ENCODE measurements around the gene MKNK1. TPM values are rescaled to one million over a fixed set of nuclear protein-coding genes. Genes with fewer than 3 reads are reported as not detected.

Gene MKNK1
- total and polyA plus RNA-seq, 2 of the 8 experiments (the other 6 are each of a cell fraction or from before 2014, with no cell fraction given), result 13.9 to 21.5 TPM

DNA sequence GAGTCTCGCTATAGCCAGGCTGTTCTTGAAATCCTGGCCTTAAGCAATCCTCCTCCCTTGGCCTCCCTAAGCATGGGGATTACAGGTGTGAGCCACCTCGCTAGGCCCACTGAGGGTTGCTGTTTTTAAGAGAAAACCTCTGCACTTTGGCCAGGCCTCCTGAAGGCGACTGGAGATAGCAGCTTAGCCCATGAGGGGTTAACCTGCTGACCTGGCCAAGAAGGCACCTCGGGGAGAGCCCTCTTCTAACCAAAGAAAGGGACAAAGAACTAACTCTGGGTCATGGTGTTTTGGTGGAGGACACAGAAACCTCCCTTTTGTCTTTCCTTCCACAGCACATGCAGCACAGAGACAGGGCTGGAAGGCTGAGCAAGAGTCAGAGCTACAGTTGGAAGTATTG is 35.0 kb downstream of the MKNK1 start:
- no peaks in the 10 kb centered on the region for H3K79me2 ChIP-seq (ENCODE audit: control insufficient read depth in 1 of 2, insufficient read depth in 2 of 2, low read length in 2 of 2)
- peaks cover 0 to 3% (median 1%) of the 10 kb centered on the region in 4 experiments; a peak in 4 of 7 replicates for H3K4me1 ChIP-seq (replicated peaks in 1 of 4; ENCODE audit: control insufficient read depth in 3 of 4, insufficient read depth in 4 of 4, low read length in 3 of 4)
- H3K14ac ChIP-seq (ENCODE audit: insufficient read length), result no peak overlapping the region
- H3K4ac ChIP-seq (replicated peaks; ENCODE audit: insufficient read length, low read depth, low read length), result no peak overlapping the region
- 0 out of 2 replicates have a peak overlapping the region, but pooled peaks have one; percentile 3 for H3K27ac ChIP-seq (ENCODE audit: low read depth, low read length)
- H3K4me3 ChIP-seq (ENCODE audit: extremely low read depth in 1 of 4, insufficient read depth in 2 of 4, low read depth in 3 of 4, low read length in 4 of 4), result no peak overlapping the region
- H3K36me3 ChIP-seq (ENCODE audit: control insufficient read depth in 2 of 4, insufficient read depth in 4 of 4, low read length in 3 of 4), result no peaks in the 10 kb centered on the region; a peak in 1 of 8 replicates
- no peak overlapping the region for H2BK20ac ChIP-seq (ENCODE audit: low read length)
- H4K91ac ChIP-seq (replicated peaks; ENCODE audit: insufficient read length, low read length), result no peak overlapping the region
- no peaks in the 10 kb centered on the region for H3K23me2 ChIP-seq (ENCODE audit: low read depth, low read length)
- no peak overlapping the region for H2BK120ac ChIP-seq (replicated peaks; ENCODE audit: low read depth, low read length)
- no peak overlapping the region for H2BK15ac ChIP-seq (ENCODE audit: low read length)
- no peaks in the 10 kb centered on the region for H4K20me1 ChIP-seq (replicated peaks in 1 of 2; ENCODE audit: control insufficient read depth in 1 of 2, insufficient read depth in 2 of 2, low read length in 2 of 2)
- no peak overlapping the region for H3K18ac ChIP-seq (ENCODE audit: extremely low read depth, low read length)
- CTCF ChIA-PET (ENCODE audit: partially characterized antibody), result interaction anchor here (0.6 to 3.1 kb wide), 11 partner anchors 9 to 152 kb away, joined by 3 to 17 read pairs (median 4); partner anchors contain the start of gene MKNK1
- no peaks in the 10 kb centered on the region for H3K27me3 ChIP-seq (replicated peaks in 1 of 4; ENCODE audit: control insufficient read depth in 3 of 4, extremely low read depth in 1 of 4, insufficient read depth in 3 of 4, low read length in 3 of 4)
- no peak overlapping the region for H2AFZ ChIP-seq (ENCODE audit: low read length)
- no peak overlapping the region for H2BK5ac ChIP-seq (ENCODE audit: low read depth, low read length)
- no peak overlapping the region for H4K5ac ChIP-seq (ENCODE audit: insufficient read length, low read depth, low read length)
- no peak overlapping the region for H3K23ac ChIP-seq (ENCODE audit: insufficient read length)
- no peaks in the 10 kb centered on the region for H3K79me1 ChIP-seq (ENCODE audit: low read depth, low read length)
- POLR2A ChIA-PET (ENCODE audit: partially characterized antibody), result interaction anchor here (1.4 kb wide), 1 partner anchor 105 kb away, joined by 3 read pairs; no protein-coding TSS in a partner anchor
- H4K8ac ChIP-seq (ENCODE audit: extremely low read depth, insufficient read depth, low read length), result no peak overlapping the region
- H3K9ac ChIP-seq (replicated peaks in 1 of 4; ENCODE audit: extremely low read depth in 1 of 4, low read depth in 3 of 4, low read length in 3 of 4), result no peak overlapping the region; a peak in 1 of 7 replicates
- no peak for FAIRE-seq
- no peak for DNase-seq (ENCODE audit: low read depth in 1 of 2, low spot score in 2 of 2)
- no peak overlapping the region for H2BK12ac ChIP-seq (ENCODE audit: low read depth, low read length)
- H2AK5ac ChIP-seq (ENCODE audit: low read depth, low read length), result no peak overlapping the region
- peak overlapping the region in 1 of 2 experiments; percentile 23; a peak in 1 of 4 replicates for H3K4me2 ChIP-seq (ENCODE audit: insufficient read depth in 1 of 2, low read depth in 2 of 2, low read length in 2 of 2)
- no peak overlapping the region for H3K56ac ChIP-seq (replicated peaks; ENCODE audit: insufficient read length, low read depth, low read length)
- 82% methylated on average over 4 of the region's 4 CpGs; no CpG with 5 or more reads in 1 of the 2 experiments for WGBS, 2 experiments (ENCODE audit: extremely low coverage in 1 of 2, insufficient coverage in 1 of 2, insufficient read length in 1 of 2, insufficient replicate concordance in 2 of 2, low coverage in 1 of 2, low lambda C conversion rate in 2 of 2, missing lambda C conversion rate in 1 of 2)
- H3K9me3 ChIP-seq (ENCODE audit: insufficient read depth in 2 of 2, low read depth in 1 of 2, low read length in 1 of 2), result no peaks in the 10 kb centered on the region
- TF ChIP-seq E2F6 (IDR thresholded peaks at IDR 0.05) (no peak), SP4 (IDR thresholded peaks at IDR 0.05; ENCODE audit: low read length) (no peak), TAF1 (IDR thresholded peaks at IDR 0.05; ENCODE audit: low read depth, low read length) (no peak), CBX8 (IDR thresholded peaks at IDR 0.05; ENCODE audit: borderline replicate concordance, low read depth, low read length) (no peak), EZH2 (IDR thresholded peaks at IDR 0.05; ENCODE audit: low read depth, low read length, severe bottlenecking) (no peak), ATF3 (IDR thresholded peaks at IDR 0.05; ENCODE audit: insufficient read depth, low read depth, low read length) (no peak), ASH2L (IDR thresholded peaks at IDR 0.05; ENCODE audit: low read length) (no peak), TEAD4 (IDR thresholded peaks at IDR 0.05; ENCODE audit: low read depth, low read length) (no peak), EP300 (IDR thresholded peaks at IDR 0.05; ENCODE audit: borderline replicate concordance in 1 of 2, low read depth in 2 of 2, low read length in 2 of 2) (no peak)
- TF ChIP-seq, protein P1, sequence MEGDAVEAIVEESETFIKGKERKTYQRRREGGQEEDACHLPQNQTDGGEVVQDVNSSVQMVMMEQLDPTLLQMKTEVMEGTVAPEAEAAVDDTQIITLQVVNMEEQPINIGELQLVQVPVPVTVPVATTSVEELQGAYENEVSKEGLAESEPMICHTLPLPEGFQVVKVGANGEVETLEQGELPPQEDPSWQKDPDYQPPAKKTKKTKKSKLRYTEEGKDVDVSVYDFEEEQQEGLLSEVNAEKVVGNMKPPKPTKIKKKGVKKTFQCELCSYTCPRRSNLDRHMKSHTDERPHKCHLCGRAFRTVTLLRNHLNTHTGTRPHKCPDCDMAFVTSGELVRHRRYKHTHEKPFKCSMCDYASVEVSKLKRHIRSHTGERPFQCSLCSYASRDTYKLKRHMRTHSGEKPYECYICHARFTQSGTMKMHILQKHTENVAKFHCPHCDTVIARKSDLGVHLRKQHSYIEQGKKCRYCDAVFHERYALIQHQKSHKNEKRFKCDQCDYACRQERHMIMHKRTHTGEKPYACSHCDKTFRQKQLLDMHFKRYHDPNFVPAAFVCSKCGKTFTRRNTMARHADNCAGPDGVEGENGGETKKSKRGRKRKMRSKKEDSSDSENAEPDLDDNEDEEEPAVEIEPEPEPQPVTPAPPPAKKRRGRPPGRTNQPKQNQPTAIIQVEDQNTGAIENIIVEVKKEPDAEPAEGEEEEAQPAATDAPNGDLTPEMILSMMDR (IDR thresholded peaks at IDR 0.05; ENCODE audit: control extremely low read depth in 1 of 3, insufficient read depth in 1 of 3, low read depth in 1 of 3, low read length in 3 of 3), result no peak

Data from H1 (cell line).